A673 (cell line): ENCODE data around the gene TBL1X. TPM values are rescaled to one million over a fixed set of nuclear protein-coding genes. Genes with fewer than 3 reads are reported as not detected.

ENCODE experiments used
- BruUV-seq: library from RNA; stranded (reverse); fragments of 400-500 nt; replicated peaks from 2 replicates; lab custom pipeline; 2021; lab: Mats Ljungman, UMichigan
- CTCF ChIA-PET: fragments of 300-600 bp; sonication (Branson Sonifier 250); formaldehyde crosslinking; loops from one replicate; lab custom pipeline; 2022; ENCODE audit warnings: antibody characterized with exemption; lab: Charles Lee
- POLR2A ChIA-PET: fragments of 300-600 bp; sonication (Branson Sonifier 250); formaldehyde crosslinking; loops from one replicate; lab custom pipeline; 2022; ENCODE audit warnings: antibody characterized with exemption; ENCODE audit not compliant: low non-redundant PET; lab: Charles Lee
- DNase-seq: peaks from one replicate; pipeline ENCODE4 v3.0.0-alpha.2; 2015; ENCODE audit warnings: low spot score
- H3K27ac ChIP-seq: fragments of 200-600 bp; sonication (generic); 2 replicates; pipeline ENCODE4 v1.5.1; 2016; ENCODE audit warnings: mixed run types, low read depth, mild to moderate bottlenecking, mixed read lengths, antibody characterized with exemption, low read length; ENCODE audit not compliant: poor library complexity, severe bottlenecking
- H3K27me3 ChIP-seq: fragments of 200-600 bp; sonication (generic); replicated peaks from 2 replicates; pipeline ENCODE4 v1.6.1; 2017; ENCODE audit warnings: mixed run types, low read depth, mild to moderate bottlenecking, mixed read lengths, antibody characterized with exemption, low read length; ENCODE audit not compliant: insufficient read depth, poor library complexity
- H3K36me3 ChIP-seq: fragments of 200-600 bp; sonication (generic); 2 replicates; pipeline ENCODE4 v1.6.1; 2016; ENCODE audit warnings: mixed run types, mild to moderate bottlenecking, mixed read lengths, antibody characterized with exemption, low read length; ENCODE audit not compliant: insufficient read depth, poor library complexity, severe bottlenecking
- H3K4me1 ChIP-seq: fragments of 200-600 bp; sonication (generic); 2 replicates; pipeline ENCODE4 v1.6.1; 2017; ENCODE audit warnings: mixed run types, mild to moderate bottlenecking, mixed read lengths, antibody characterized with exemption, low read length; ENCODE audit not compliant: insufficient read depth, poor library complexity, severe bottlenecking
- H3K4me3 ChIP-seq: fragments of 200-600 bp; sonication (generic); 2 replicates; pipeline ENCODE4 v1.5.1; 2016; ENCODE audit warnings: low read depth, mixed run types, mild to moderate bottlenecking, mixed read lengths, low read length; ENCODE audit not compliant: poor library complexity, severe bottlenecking
- H3K9me3 ChIP-seq: fragments of 200-600 bp; sonication (generic); 2 replicates; pipeline ENCODE4 v1.6.1; 2016; ENCODE audit warnings: mixed run types, low read depth, mild to moderate bottlenecking, mixed read lengths, antibody characterized with exemption, low read length; ENCODE audit not compliant: poor library complexity, severe bottlenecking
- EZH2 ChIP-seq: fragments of 200-600 bp; sonication (generic); IDR thresholded peaks from 2 replicates; pipeline ENCODE4 v1.6.1; 2017; ENCODE audit warnings: borderline replicate concordance, low read depth, mild to moderate bottlenecking, mixed read lengths, antibody characterized with exemption, low read length; ENCODE audit not compliant: poor library complexity, severe bottlenecking
- intact Hi-C: fragments of 100-400 bp; cut with micrococcal nuclease; formaldehyde crosslinking; loops from one replicate; pipeline ENCODE4 v1.10.0; 2022; ENCODE audit not compliant: unreplicated experiment
- total RNA-seq: library from RNA; stranded (reverse); gene quantifications from 2 replicates; pipeline ENCODE4 v1.2.3, GENCODE V29; 2021
- TF ChIP-seq, protein P1 (sequence below): fragments of 300-800, 200-600 bp; sonication (generic); conservative IDR thresholded peaks from 2 replicates; pipeline ENCODE4 v1.5.1; 2017; ENCODE audit warnings: low read depth, mild to moderate bottlenecking, antibody characterized with exemption, low read length, moderate library complexity, mixed read lengths

TBL1X gene
- total RNA-seq, 1 experiment from 2014 or later, result 26.9 TPM

DNA sequence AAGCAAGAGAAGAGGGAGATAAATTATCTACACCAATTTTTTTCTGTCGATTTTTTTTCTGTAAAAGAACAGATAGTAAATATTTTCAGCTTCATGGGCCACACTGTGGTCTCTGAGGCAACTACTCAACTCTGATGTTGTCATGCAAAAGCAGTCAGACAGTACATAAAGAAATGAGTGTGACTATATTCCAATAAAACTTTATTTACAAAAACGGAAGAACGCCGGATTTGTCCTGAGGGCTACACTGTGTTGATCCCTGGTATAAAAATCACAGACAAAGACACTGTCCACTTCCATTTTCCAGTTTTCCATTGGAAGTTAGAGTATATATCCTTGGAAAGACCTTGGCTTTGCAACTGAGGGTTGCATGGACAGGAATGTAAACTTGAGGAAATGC is 282.8 kb downstream of the TBL1X start:
- CTCF ChIA-PET, result no interaction called here
- Histone ChIP-seq H3K4me1 (peaks cover 10% of the 10 kb centered on the region), H3K27me3 (no peaks in the 10 kb centered on the region), H3K36me3 (no peaks in the 10 kb centered on the region), H3K4me3 (no peak overlapping the region), H3K27ac (no peak overlapping the region), H3K9me3 (no peaks in the 10 kb centered on the region)
- intact Hi-C loops, result no loop called here
- no peak for DNase-seq
- POLR2A ChIA-PET, result no interaction called here
- BruUV-seq, result no TSS peak
- no peak for TF ChIP-seq EZH2
- TF ChIP-seq, protein P1, sequence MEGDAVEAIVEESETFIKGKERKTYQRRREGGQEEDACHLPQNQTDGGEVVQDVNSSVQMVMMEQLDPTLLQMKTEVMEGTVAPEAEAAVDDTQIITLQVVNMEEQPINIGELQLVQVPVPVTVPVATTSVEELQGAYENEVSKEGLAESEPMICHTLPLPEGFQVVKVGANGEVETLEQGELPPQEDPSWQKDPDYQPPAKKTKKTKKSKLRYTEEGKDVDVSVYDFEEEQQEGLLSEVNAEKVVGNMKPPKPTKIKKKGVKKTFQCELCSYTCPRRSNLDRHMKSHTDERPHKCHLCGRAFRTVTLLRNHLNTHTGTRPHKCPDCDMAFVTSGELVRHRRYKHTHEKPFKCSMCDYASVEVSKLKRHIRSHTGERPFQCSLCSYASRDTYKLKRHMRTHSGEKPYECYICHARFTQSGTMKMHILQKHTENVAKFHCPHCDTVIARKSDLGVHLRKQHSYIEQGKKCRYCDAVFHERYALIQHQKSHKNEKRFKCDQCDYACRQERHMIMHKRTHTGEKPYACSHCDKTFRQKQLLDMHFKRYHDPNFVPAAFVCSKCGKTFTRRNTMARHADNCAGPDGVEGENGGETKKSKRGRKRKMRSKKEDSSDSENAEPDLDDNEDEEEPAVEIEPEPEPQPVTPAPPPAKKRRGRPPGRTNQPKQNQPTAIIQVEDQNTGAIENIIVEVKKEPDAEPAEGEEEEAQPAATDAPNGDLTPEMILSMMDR, result no peak

- Histone ChIP-seq H3K36me3 (no peaks in the 10 kb centered on the region), H3K4me1 (peaks cover 10% of the 10 kb centered on the region), H3K27me3 (no peaks in the 10 kb centered on the region), H3K27ac (no peak overlapping the region), H3K9me3 (no peaks in the 10 kb centered on the region), H3K4me3 (no peak overlapping the region)
- TF ChIP-seq, protein P1, result no peak
- TF ChIP-seq EZH2, result no peak
- no TSS peak for BruUV-seq
- no peak for DNase-seq
- intact Hi-C loops, result no loop called here
- POLR2A ChIA-PET, result no interaction called here
- CTCF ChIA-PET, result no interaction called here
Observed at GRCh38 chrX:9749146-9749692, 284.4 kb downstream of the TBL1X start.

- Histone ChIP-seq H3K9me3 (no peaks in the 10 kb centered on the region), H3K27me3 (no peaks in the 10 kb centered on the region), H3K36me3 (no peaks in the 10 kb centered on the region), H3K27ac (no peak overlapping the region), H3K4me1 (no peaks in the 10 kb centered on the region), H3K4me3 (no peak overlapping the region)
- BruUV-seq, result no TSS peak
- ChIA-PET CTCF (no interaction called here), POLR2A (no interaction called here)
- intact Hi-C loops, result no loop called here
- no peak for DNase-seq
- TF ChIP-seq EZH2, result no peak
Observed at GRCh38 chrX:9757366-9757765, 292.5 kb downstream of the TBL1X start.

DNA sequence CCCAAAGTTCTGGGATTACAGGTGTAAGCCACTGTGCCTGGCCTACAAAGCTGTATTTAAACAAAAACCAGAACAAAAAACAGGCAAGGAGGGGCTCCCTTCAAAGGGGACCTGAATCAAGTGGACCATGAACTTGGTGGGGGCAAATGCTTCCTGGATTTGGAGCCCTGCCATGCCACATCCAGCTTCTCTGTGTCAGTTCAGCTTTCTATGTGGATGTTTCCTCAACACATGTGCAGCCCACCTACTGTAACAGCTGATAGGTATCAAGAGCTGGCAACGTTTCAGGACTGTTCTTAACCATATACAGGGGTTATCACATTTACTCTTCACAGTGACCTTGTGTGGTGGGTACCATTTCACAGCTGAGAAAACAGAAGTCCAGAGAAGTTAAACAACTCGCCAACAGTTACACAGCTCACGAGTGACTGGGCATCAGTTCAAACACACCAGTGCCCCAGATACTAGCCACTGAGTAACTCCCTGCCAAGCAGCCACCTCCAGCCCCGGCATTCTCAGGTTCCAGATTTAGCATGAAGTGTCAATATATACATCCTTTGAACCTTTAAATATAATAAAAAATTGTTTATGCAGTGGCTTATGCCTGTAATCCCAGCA is 293.3 kb downstream of the TBL1X start:
- Histone ChIP-seq H3K4me3 (no peak overlapping the region), H3K27me3 (no peaks in the 10 kb centered on the region), H3K9me3 (no peaks in the 10 kb centered on the region), H3K36me3 (no peaks in the 10 kb centered on the region), H3K27ac (no peak overlapping the region), H3K4me1 (no peaks in the 10 kb centered on the region)
- CTCF ChIA-PET, result no interaction called here
- no peak for DNase-seq
- POLR2A ChIA-PET, result no interaction called here
- TF ChIP-seq, protein P1, result no peak
- TF ChIP-seq EZH2, result no peak
- intact Hi-C loops, result no loop called here
- no TSS peak for BruUV-seq
